ENCODE measurements around the gene UBL5. TPM values are rescaled to one million over a fixed set of nuclear protein-coding genes. Genes with fewer than 3 reads are reported as not detected.

UBL5 gene
- total RNA-seq, 2 experiments from 2014 or later, result 313 to 321 TPM

DNA sequence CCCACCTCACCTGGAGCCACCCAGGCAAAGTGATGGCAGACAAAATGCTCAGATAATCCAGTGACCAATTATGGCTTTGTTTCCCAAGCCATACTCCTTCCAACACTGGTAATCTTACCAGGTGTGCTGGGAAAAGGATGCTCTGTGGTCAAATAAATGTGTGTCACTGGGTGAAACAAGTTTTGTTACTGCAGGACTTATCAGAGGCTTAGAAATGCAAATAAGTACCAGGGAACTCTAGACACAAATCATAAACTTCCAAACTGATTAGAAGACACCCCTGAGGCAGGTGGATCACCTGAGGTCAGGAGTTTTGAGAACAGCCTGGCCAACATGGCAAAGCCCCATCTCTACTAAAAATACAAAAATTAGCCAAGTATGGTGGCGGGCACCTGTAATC is 33.8 kb downstream of the UBL5 start:
- intact Hi-C loops (cut with micrococcal nuclease), result no loop called here
- Mint-ChIP-seq H3K27ac (no peak overlapping the region), H3K27me3 (no peaks in the 10 kb centered on the region), H3K4me3 (no peak overlapping the region), H3K36me3 (ENCODE audit: low read depth) (peaks cover 1% of the 10 kb centered on the region), H3K4me1 (ENCODE audit: low read depth) (peaks cover 85% of the 10 kb centered on the region), H3K9me3 (no peaks in the 10 kb centered on the region)
- no peak for TF ChIP-seq CTCF (IDR thresholded peaks at IDR 0.05)
- no peak for ATAC-seq
- CTCF ChIA-PET, result interaction anchor here (1.6 kb wide), 1 partner anchor 14 kb away, joined by 4 read pairs; no protein-coding TSS in a partner anchor
- no peak for DNase-seq
- POLR2A ChIA-PET, result interaction anchor here (0.7 to 1.2 kb wide), 3 partner anchors 22 to 412 kb away, joined by 3 read pairs; no protein-coding TSS in a partner anchor

- ATAC-seq (peak; percentile 49), DNase-seq (peak; percentile 53)
- peak overlapping the region; percentile 68 for H3K4me3 Mint-ChIP-seq
- H3K4me1 Mint-ChIP-seq (ENCODE audit: low read depth), result peaks cover 75% of the 10 kb centered on the region
- H3K27ac Mint-ChIP-seq, result peak overlapping the region; percentile 89
- intact Hi-C loops (cut with micrococcal nuclease), result no loop called here
- CTCF ChIA-PET, result interaction anchor here (1.6 kb wide), 1 partner anchor 16 kb away, joined by 4 read pairs; no protein-coding TSS in a partner anchor
- POLR2A ChIA-PET, result interaction anchor here (1.0 to 1.2 kb wide), 3 partner anchors 26 to 121 kb away, joined by 3 read pairs; partner anchors contain the start of gene UBL5
- peaks cover under 1% of the 10 kb centered on the region for H3K36me3 Mint-ChIP-seq (ENCODE audit: low read depth)
- no peaks in the 10 kb centered on the region for H3K9me3 Mint-ChIP-seq
- no peaks in the 10 kb centered on the region for H3K27me3 Mint-ChIP-seq
- TF ChIP-seq CTCF (IDR thresholded peaks at IDR 0.05), result no peak
Measured at GRCh38 chr19:9862938-9863337, 35.2 kb downstream of the UBL5 start.

- no peak for TF ChIP-seq CTCF (IDR thresholded peaks at IDR 0.05)
- H3K9me3 Mint-ChIP-seq, result no peaks in the 10 kb centered on the region
- CTCF ChIA-PET, result no interaction called here
- H3K27me3 Mint-ChIP-seq, result no peaks in the 10 kb centered on the region
- POLR2A ChIA-PET, result interaction anchor here (0.7 to 1.0 kb wide), 2 partner anchors 11 to 120 kb away, joined by 3 read pairs; no protein-coding TSS in a partner anchor
- H3K36me3 Mint-ChIP-seq (ENCODE audit: low read depth), result no peaks in the 10 kb centered on the region
- peak overlapping the region; percentile 89 for H3K27ac Mint-ChIP-seq
- ATAC-seq, result peak; percentile 71
- peaks cover 67% of the 10 kb centered on the region for H3K4me1 Mint-ChIP-seq (ENCODE audit: low read depth)
- peak; percentile 51 for DNase-seq
- H3K4me3 Mint-ChIP-seq, result peak overlapping the region; percentile 68
- intact Hi-C loops (cut with micrococcal nuclease), result no loop called here
Measured at GRCh38 chr19:9863759-9864158, 36.0 kb downstream of the UBL5 start.

DNA sequence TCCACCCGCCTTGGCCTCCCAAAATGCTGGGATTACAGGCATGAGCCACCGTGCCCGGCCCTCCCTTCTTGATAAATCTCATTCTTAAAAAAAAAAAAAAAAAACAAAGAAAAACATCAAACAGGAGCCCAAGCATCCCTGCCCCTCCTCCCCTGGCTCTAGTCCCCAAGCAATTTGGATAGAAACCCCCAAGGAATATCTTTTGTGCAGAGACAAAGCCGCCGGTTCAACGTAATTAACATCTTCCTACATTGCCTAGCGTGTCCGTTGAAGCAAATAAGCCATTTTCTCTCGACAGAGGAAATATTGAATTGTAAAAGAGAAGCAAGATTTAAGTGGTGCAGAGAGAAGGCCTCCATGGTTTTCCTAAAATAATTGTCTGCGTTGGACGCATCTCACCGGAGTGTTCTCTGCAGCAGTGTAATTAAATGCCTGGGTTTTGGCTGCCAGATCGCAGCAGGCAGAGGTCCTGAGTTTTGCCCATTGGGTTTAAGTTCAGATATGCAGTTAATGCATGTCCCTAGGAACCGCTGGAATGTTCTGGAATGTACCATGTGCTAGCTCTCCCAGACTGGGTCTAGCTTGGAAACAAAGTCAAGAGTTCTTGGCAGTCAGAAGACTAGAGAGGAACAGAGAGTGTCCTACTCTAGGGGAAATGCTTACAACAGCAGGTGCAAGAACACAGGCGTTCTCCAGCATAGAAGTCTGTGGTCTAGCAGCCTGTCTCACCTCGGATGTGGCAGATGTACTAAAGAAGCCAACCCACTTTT is 38.2 kb downstream of the UBL5 start:
- CTCF ChIA-PET, result no interaction called here
- H3K4me3 Mint-ChIP-seq, result no peak overlapping the region
- POLR2A ChIA-PET, result no interaction called here
- ATAC-seq (peak; percentile 51), DNase-seq (peak; percentile 59)
- no peaks in the 10 kb centered on the region for H3K27me3 Mint-ChIP-seq
- no peaks in the 10 kb centered on the region for H3K9me3 Mint-ChIP-seq
- H3K27ac Mint-ChIP-seq, result no peak overlapping the region
- intact Hi-C loops (cut with micrococcal nuclease), result no loop called here
- H3K4me1 Mint-ChIP-seq (ENCODE audit: low read depth), result peaks cover 46% of the 10 kb centered on the region
- no peaks in the 10 kb centered on the region for H3K36me3 Mint-ChIP-seq (ENCODE audit: low read depth)
- no peak for TF ChIP-seq CTCF (IDR thresholded peaks at IDR 0.05)

DNA sequence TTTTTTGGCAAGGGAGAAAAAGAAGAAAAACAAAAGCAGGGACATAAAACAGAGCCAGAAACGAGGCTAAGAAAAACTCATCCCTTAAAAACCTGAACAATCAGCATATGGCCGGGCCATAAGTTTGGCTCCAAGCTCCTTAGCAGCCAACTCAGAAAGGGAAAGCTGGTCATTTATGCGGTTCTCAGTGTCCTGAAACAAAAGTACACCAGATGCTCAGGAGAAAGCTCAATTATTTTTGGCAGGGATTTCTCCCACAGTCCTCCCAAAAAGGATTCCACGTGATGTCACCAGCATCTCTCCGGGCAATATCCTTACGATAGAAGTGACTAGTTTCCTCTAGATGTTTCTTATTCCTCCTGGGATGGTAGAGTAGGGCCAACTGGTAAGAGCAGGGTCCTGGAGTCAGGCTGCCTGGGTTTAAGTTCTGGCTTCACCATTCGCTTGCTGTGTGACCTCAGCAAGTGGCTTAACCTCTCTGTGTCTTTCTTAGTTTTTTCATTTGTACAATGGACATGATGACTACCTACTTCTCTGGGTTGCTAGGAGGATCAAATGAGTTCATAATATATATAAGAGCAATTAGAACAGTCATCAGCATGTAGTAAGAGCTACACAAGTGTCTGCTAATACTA is 41.4 kb downstream of the UBL5 start:
- intact Hi-C loops (cut with micrococcal nuclease), result no loop called here
- ATAC-seq (no peak), DNase-seq (no peak)
- CTCF ChIA-PET, result interaction anchor here (1.0 kb wide), 1 partner anchor 9 kb away, joined by 3 read pairs; no protein-coding TSS in a partner anchor
- Mint-ChIP-seq H3K27me3 (no peaks in the 10 kb centered on the region), H3K4me1 (ENCODE audit: low read depth) (peaks cover 18% of the 10 kb centered on the region), H3K4me3 (no peak overlapping the region), H3K36me3 (ENCODE audit: low read depth) (no peaks in the 10 kb centered on the region), H3K27ac (no peak overlapping the region), H3K9me3 (no peaks in the 10 kb centered on the region)
- POLR2A ChIA-PET, result interaction anchor here (0.6 to 1.6 kb wide), 2 partner anchors 9 to 160 kb away, joined by 3 to 5 read pairs; no protein-coding TSS in a partner anchor
- TF ChIP-seq CTCF (IDR thresholded peaks at IDR 0.05), result no peak

Measured in activated CD8-positive, alpha-beta T cell treated with anti-CD3 and anti-CD28 coated beads for 36 hours (primary cell).